Left hindlimb (tissue), 1 donor: ENCODE results near the gene AZU1.
A peak's percentile ranks its signal among the peaks of the same experiment; 100 is the strongest.
"Not testable (repeated sequence)": the region's sequence is repeated elsewhere in the genome, so short reads cannot be mapped to it uniquely, and the experiment has no call there.

Experiments used
- DNase-seq: peaks from one replicate; pipeline ENCODE4 v3.0.0-alpha.2; 2018

The AZU1 gene

DNA sequence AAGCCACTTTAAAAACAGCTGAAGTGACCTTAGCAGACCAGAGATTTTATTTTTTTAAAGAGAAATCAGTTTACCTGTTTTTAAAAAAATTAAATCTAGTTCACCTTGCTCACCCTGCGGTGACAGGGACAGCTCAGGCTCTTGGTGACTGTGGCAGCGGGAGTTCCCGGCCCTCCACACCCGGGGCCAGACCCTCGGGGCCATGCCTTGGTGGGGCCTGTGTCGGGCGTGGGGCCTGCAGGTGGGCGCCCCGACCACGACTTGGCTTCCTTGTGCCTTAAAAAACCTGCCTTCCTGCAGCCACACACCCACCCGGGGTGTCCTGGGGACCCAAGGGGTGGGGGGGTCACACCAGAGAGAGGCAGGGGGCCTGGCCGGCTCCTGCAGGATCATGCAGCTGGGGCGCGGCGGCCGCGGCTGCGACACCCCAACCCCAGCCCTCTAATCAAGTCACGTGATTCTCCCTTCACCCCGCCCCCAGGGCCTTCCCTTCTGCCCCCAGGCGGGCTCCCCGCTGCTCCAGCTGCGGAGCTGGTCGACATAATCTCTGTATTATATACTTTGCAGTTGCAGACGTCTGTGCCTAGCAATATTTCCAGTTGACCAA is 16.7 kb upstream of the AZU1 start:
- peak; percentile 29 for DNase-seq

DNA sequence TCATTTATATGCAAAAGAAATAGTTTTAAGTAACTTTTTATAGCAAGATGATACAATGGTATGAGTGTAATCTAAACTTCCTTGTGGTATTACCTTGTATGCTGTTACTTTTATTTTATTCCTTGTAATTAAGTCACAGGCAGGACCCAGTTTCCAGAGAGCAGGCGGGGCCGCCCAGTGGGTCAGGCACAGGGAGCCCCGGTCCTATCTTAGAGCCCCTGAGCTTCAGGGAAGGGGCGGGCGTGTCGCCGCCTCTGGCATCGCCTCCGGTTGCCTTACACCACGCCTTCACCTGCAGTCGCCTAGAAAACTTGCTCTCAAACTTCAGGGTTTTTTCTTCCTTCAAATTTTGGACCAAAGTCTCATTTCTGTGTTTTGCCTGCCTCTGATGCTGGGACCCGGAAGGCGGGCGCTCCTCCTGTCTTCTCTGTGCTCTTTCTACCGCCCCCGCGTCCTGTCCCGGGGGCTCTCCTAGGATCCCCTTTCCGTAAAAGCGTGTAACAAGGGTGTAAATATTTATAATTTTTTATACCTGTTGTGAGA is 16.1 kb upstream of the AZU1 start:
- DNase-seq: no peak

GRCh38 chr19:812049-812746 is 15.4 kb upstream of the AZU1 start:
- no peak for DNase-seq

DNA sequence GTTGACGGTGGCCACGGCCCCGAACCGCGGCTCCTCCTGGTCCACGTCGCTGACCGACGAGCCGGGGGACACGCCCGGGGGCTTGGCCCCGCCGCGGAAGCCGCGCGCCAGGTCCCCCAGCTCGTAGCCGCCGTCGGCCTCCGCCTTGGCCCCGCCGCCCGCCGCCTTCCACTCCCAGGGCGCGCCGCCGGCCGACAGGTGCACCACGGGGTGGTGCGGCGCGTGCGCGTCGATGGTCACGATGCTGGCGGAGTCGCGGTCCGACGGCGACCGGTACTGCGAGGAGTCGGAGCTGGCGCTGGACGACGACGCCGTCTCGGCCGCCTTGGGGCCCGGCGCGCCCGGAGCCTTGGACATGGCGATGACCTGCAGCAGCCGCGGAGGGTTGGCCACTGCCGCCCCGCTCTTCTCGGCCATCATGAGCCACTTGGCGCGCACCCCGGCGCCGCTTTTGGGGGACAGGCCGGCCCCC is 14.9 kb upstream of the AZU1 start:
- no peak for DNase-seq

DNA sequence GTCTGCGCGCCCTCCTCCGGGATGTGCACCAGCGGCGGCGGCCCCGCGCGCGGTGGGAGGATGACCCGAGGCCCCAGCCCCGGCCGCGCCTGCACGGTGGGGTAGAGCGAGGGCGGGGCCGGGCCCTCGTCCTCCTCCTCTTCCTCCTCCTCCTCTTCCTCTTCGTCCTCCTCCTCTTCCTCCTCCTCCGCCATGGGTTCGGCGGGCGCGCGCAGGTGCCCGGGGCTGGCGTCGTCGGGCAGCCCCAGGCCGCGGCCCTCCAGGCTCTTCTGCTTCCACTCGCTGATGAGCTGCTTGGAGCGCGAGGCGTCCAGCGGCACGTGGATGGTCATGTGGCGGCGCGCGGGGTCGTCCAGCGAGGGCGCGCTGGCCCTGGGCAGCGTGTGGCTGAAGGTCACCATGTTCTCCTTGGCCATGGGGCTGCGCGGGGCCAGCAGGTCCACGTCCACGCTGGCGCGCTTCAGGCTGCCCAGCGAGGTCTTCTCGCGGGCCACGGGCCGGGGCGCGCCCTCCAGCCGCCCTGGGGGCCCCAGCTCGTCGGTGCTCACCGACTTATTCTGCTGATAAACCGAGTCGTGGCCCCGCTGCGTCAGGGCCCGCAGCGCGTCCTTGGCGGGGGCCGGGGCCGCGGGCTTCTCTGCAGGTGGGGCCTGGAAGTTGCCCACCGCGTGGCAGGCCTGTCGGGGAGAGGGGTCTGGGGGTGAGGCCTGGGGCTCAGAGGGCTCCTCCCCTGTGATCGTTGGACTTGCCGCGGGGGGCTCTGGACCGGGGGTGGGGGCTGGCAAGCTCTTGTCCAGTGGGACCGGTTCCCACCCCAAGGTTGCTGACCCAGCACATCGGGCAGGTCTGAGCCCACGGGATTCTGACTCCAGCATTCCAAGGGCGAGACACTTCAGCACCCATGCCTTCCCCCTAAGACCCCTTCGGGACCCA is 14.2 kb upstream of the AZU1 start:
- DNase-seq: no peak

DNA sequence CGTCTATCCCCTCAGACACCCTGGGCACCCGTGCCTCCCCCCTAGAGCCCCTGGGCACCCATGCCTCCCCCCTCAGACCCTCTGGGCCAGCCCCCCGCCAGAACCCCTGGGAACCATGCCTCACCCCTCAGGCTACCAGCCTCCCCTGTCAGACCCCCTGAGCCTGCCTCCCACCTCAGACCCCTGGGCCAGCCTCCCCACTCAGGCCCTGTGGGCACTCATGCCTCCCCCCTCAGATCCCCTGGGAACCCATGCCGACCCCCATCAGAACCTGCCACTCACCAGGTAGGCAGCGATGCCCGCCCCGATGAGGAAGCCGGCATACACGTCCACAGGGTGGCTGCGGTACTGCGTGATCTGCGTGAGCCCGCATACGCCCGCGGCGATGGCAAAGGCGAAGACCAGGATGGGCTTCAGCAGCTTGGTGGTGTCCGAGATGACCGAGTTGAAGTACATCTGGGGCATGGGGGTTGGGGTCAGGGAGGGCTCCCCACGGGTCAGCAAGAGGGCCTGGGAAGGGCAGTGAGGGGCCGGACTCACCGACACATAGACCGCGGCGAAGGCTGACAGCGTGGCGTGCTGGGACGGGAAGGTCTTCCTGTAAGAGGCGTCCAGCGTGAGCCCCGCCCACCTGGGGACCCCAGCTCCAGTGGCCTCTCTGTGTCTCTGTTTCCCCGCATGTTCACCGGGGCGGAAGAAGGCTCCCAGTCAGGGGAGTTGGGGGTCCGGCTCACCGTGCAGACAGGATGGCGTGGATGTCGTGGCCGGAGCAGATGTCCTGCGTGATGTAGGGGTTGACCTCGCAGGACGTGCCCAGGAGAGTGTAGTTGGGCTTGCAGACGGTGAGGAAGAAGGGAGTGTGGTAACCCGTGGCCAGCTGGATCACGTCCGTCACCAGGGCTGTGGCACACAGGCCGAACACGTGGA is 13.2 kb upstream of the AZU1 start:
- no peak for DNase-seq

- no peak for DNase-seq
Observed at GRCh38 chr19:815079-815774, 12.4 kb upstream of the AZU1 start.

GRCh38 chr19:815775-816499 is 11.7 kb upstream of the AZU1 start:
- no peak for DNase-seq

DNA sequence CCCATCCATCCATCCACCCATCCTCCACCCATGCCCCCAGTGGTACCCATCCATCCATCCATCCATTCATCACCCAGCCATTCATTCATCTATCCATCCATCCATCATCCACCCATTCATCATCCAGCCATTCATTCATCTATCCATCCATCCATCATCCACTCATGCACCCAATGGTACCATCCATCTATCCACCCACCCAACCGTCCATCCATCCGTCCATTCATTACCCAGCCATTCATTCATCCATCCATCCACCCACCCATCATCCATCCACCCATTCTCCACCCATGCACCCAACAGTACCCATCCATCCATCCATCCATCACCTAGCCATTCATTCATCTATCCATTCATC is 11.2 kb upstream of the AZU1 start:
- DNase-seq: no peak

GRCh38 chr19:820212-820611 is 7.4 kb upstream of the AZU1 start:
- not testable (repeated sequence) for DNase-seq

DNA sequence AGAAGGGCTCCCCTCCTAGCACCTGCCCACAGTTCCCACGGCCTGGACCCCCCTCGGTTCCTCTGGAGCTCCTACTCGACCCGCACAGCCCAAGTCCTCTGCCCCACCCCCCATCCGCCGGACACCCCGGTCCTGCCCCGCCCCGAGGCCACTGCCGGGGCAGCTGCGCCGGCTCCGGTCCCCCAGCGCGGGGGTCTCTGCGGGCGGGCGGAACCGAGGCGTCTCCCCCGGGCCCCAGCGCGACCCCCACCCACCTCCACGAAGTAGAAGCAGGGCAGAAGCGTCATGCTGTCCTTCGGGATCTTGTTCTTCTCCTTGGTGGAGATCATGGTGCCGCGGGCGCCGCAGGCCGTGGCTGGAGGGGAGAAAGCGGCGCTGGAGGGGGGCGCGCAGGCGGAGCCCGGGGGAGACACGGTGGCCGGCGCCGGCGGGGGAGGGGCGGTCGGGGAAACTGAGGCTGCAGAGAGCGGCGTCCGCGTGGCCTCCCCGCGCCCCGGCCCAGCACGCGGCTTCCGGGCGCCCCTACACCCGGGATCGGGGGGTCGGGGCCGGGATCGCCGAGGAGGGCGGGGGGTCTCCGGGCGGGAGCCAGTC is 6.3 kb upstream of the AZU1 start:
- DNase-seq: no peak

GRCh38 chr19:821825-822503 is 5.7 kb upstream of the AZU1 start, which contains the start of gene PLPPR3:
TSS of gene PLPPR3 (minus strand) at chr19:821955. CDS start at chr19:821559, 396 bp downstream.
- DNase-seq: peak; percentile 28

DNA sequence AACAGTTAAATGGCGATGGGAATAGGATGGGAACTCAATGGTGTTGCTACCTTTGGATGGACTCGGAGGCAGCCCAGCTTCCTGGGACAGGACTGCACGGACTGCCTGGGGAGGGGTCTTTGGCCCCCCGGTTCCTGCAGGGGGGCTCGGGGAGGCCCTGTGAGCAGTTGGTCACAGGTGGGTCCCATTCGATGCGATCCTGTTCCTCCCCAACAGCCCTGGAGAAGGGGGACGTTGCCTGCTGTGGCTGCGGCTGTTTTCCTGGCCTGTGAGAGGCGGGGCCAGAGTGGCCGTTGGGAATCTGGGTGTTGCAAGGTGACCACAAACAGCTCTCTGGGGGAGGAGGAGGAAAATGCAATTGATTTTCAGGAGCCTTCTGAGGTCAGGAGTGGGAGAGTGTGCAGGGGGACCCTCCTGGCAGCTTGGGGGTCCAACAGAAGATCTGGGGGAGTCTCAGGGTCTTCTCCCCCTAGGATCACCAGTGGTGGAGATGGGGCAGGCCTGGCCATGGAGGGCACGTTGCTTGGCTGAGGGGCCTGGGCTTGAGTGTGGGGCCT is 4.0 kb upstream of the AZU1 start:
- peak; percentile 15 for DNase-seq

DNA sequence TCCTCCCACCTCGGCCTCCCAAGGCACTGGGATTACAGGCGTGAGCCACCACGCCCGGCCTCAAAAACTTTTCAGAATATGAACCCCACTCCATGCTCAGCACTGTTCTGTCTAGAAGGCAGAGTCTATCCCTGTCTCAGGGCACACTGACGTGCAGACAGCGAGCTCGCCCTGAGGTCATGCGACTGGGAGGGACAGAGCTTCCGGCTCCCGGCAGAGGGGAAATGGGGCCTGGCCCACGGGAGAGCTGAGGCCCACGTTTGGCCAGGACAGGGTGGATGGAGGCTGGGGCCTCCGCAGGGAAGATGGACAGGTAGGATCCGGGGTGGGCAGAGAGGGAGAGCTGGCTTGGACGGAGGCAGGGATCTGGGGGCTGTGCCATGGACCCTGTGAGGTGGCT is 2.8 kb upstream of the AZU1 start:
- DNase-seq: no peak

- DNase-seq: no peak
Observed at GRCh38 chr19:825897-826644, 1.6 kb upstream of the AZU1 start.

GRCh38 chr19:827314-827709 is 325 bp upstream of the AZU1 start:
- DNase-seq: no peak

- DNase-seq: no peak
Observed at GRCh38 chr19:829129-829758, 1.6 kb downstream of the AZU1 start.
